NCI-H2171 (cell line): ENCODE measurements around the gene GHRL.
A peak's percentile ranks its signal among the peaks of the same experiment; 100 is the strongest.
"Not testable (repeated sequence)": the region's sequence is repeated elsewhere in the genome, so short reads cannot be mapped to it uniquely, and the experiment has no call there.

ENCODE experiments used
- DNase-seq: peaks from one replicate; lab custom pipeline; 2025; lab: John Stamatoyannopoulos, UW

GHRL gene

GRCh38 chr3:10299175-10299574, 6.4 kb upstream of the GHRL start:
- no peak for DNase-seq

GRCh38 chr3:10298064-10298463, 5.3 kb upstream of the GHRL start:
- not testable (repeated sequence) for DNase-seq

GRCh38 chr3:10294030-10294586, 1.4 kb upstream of the GHRL start:
- DNase-seq, result no peak

DNA sequence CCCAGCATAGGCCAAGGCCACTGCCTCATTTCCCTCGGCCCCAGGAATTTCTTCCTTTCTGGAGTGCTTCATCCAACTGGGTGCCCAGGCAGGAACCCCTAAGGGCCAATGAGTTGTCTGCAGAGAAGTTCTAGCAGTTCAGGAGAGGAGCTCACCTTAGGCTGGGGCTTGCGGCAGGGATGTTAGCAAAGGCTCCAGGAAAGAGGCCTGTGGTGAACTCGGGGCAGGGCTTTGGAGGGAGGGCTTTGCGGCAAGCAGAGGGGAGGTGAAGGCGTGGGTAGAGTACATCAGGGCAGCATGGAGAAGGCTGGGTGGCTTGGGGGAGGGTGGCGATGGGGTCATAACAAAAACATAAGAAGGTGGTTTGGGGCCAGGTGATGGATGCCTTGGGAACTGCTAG, 1.1 kb downstream of the GHRL start:
- no peak for DNase-seq

GRCh38 chr3:10290481-10291176, 2.1 kb downstream of the GHRL start:
- DNase-seq, result no peak

GRCh38 chr3:10289787-10290355, 2.9 kb downstream of the GHRL start:
- peak; percentile 41 for DNase-seq

DNA sequence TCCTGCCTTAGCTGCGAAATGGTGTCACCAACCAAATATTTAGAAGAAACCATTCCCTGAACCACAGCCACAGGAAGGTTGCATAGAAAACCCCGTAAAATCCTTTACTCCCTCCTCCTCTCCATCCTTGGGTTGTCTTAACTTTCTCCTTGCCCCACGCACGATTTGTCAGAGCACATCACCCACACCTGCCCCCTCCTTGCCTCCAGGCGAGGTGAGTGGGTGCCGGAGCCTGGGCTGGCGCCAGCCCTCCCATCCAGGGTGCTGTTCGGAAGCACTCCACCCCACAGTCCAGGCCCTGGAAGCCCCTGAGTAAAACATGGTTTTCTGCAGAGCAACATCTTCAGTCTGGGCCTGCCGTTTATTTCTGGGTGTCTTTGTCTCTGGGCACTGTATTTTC, 3.7 kb downstream of the GHRL start:
- no peak for DNase-seq

GRCh38 chr3:10288575-10288960, 4.2 kb downstream of the GHRL start:
- no peak for DNase-seq

DNA sequence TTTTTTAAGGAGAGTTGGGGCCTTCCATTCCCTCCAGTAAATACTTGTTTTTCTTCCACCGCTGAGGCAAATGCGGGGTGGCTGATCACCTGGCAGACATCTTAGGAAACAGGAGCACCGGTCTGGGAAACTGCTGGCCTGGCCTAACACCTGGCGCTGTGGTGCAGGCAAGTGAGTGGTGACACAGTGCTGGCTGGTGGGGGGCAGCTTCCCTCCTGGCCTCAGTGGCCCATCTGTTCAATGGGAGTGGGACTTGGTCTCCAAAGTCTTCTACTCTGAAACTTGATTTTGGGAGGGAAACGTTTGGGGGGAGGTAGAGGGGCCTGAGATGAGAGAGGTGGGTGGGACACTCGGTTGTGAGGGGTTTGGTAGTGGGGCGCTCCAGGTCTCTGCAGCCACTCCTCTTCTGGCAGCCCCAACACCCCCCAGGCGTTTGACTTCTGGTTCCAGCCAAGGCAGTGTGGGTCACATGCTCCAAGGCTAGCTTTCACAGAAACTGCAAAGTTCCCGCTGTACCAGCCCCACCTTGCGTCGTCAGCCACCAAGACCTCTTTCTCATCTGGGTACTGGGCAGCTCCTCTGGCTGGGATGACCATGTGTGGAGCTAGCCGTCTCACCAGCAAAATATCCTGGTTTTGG, 4.7 kb downstream of the GHRL start:
- no peak for DNase-seq

DNA sequence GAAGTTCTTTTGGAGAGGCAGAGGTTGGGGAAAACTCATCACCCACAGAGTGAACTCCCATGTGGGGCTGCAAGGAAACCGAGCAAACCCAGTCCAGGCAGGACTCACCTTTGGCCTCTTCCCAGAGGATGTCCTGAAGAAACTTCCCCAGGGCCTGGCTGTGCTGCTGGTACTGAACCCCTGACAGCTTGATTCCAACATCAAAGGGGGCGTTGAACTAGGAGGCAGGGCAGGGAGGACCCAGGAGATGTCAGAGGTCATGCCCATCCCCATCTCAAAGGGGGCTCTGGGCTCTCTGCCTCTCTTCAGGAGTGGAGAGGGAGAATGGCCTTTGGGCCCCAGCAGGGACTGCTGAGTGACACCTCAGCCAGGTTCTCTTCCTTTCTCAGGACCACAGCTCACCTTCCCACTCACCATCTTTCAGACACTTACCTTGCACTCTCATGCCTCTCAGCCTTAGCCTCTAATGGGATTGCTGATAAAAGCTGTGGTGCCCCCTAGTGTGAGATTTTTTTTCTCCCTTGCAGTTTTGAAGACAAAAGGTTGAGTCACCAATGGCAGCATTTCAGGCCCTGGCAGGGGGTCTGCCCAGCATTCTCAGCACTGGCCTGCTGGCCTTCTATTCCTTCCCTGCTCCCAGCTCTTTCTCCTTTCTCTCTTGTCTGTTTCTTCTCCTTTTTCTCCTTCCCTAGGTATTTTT, 6.0 kb downstream of the GHRL start:
- no peak for DNase-seq

- no peak for DNase-seq
Observed at GRCh38 chr3:10286133-10286524, 6.6 kb downstream of the GHRL start.

GRCh38 chr3:10285272-10286132, 7.2 kb downstream of the GHRL start:
- DNase-seq, result no peak

- DNase-seq, result no peak
Observed at GRCh38 chr3:10284496-10284895, 8.3 kb downstream of the GHRL start.

- DNase-seq, result peak; percentile 84
Observed at GRCh38 chr3:10283638-10284037, 9.1 kb downstream of the GHRL start.

DNA sequence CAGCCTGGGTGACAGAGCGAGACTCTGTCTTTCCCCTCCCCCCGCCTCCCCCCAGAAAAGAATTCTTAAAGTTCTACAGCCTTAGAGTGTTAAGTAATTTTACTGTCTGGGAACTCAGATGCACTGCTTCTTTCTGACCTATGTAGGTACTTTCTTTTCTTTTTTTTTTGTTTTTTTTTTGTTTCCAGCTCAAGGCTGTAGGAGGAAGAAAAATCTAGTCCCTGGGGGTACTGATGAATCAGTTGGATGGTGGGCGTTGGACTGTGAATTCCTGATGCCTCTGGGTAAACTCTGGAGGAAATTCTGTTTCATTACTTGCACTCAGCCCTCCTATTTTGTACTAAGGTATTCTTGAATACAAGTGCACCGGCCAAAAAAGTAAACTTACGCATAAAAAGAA, 10.8 kb downstream of the GHRL start:
- DNase-seq, result no peak

DNA sequence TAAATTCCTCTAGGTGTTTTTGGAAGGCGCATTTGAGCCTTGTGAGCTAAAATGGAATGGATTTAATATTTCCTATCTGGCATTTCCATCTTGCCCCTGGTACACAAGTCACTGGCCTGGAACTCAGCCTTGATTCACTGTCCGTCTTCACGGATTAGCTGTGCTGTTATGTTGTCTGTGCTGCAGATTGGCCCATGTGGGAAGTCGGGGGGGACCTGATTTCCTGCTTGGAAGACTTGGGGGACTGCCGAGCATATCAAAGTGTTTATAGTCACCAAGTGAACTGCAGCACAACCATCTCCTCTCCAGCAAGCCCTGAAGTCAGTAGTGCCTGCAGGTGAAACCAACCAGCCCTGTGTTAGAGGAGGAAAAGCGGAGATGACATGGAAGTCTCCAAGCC, 12.2 kb downstream of the GHRL start:
- DNase-seq, result no peak

GRCh38 chr3:10280177-10280529, 12.6 kb downstream of the GHRL start:
- DNase-seq, result no peak

DNA sequence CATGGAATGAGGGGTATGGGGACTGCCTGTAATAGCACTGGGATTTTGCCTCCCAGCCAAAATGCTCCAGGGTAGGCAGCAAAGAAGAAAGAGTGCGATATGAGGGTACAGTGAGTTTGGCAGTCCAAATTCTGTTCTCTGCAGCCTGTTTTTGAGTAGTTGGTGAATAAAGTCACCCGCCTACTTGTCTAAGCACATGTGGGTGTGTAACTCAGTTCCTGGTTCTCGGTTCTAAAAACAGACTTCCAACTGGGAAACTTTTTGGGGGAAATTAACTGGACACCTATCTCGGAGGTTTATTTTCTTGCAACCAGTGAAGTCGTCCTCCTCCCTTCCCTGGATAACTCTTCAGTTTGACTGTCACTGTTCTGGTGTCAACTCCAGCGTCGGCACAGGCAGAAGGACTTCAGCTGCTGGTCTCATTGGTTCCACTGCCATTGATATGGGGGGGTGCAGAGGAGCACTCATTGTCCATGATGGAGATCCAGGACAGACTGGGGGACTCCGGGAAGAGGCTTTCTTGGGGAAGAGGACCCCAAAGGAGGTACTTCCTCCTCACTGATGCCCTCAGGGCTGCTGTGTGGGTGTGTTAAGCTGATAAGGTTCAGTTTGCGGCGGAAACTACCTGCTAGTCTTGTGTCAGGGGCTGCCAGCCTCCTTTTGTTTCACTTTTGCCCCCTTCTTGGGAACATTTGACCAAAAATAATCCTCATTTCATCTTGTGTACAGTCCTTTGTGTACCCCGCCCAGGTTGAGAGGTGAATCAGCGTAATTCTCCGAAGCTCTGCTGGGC, 13.2 kb downstream of the GHRL start:
- DNase-seq, result no peak

DNA sequence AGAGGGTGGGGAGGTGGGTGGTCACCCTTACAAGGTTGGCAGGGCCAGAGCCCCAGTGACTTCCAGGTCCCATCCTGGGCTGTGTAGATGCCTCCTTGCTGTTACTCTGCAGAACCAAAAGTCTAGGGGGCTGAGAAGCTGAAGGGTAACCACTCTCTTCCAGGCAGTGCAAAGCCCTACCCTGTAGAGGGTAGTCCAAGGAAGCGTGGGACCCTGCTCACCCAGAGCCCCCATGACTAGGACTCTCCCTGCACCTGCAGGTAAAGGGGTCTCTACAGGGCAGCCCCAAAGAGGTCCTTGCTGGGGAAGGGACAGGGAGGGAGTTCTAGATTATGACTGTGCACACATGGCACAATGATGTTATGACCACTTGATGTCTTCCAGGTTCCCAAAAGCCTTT, 14.2 kb downstream of the GHRL start:
- DNase-seq, result no peak

DNA sequence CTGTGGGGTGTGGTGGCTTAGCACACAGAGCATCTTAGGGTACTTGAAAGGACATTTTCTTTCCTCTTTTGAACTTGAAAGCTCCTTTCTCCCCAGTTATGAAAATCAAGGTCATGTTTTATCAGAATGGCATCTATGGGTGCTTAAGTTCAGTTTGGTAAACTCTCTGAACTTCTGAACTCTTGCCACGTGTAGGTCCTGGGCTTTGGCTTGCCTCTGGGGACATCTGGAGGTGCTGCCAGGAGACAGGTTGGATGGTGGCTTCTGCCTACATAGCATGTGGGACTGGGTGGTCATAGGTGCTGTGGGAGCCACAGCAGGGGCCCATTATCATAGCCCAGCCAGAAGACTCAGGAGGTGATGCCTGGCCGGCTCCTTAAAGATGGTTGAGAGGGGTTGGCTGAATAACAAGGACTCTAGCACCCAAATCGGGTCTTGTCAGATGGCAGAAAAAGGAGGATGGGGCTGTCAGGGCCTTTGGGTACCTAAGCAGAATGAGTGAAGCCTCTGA, 15.6 kb downstream of the GHRL start:
- no peak for DNase-seq

DNA sequence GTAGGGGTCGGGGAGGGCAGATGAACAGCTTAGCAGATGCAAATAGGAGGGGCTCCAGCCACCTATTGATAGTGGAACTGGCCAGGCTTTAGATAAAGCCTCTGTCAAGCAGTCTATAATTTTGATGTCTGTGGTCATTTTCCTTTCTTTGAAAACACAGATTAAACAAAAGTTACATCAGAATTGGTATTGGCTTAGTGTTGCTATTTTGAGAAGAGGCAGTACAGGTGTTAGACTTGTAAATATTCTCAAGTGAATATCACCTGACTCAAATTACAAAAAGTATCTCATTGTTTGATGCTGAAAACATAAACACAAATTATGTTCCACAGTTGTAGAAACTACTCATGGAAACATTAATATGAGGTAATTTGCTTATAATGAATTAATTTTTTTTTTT, 18.1 kb downstream of the GHRL start:
- DNase-seq, result no peak
